GM06990 (cell line): ENCODE data around the gene MSN.

Source experiments
- DNase-seq: peaks from one replicate; pipeline ENCODE4 v3.0.0-alpha.2; 2011; ENCODE audit not compliant: insufficient read length; ENCODE audit errors: extremely low read depth
- H3K27me3 ChIP-seq: replicated peaks from 2 replicates; pipeline ENCODE4 v1.6.0; 2011; ENCODE audit warnings: low read length; ENCODE audit not compliant: control insufficient read depth, insufficient read depth
- H3K36me3 ChIP-seq: 2 replicates; pipeline ENCODE4 v1.5.1; 2011; ENCODE audit warnings: low read length; ENCODE audit not compliant: control insufficient read depth, insufficient read depth
- H3K4me3 ChIP-seq: replicated peaks from 2 replicates; pipeline ENCODE4 v1.5.1; 2011; ENCODE audit warnings: low read depth, mild to moderate bottlenecking, control low read depth, low read length
- CTCF ChIP-seq: IDR thresholded peaks from 2 replicates; pipeline ENCODE4 v1.5.1; 2011; ENCODE audit warnings: low read length, control low read depth, mild to moderate bottlenecking, inconsistent platforms; ENCODE audit not compliant: insufficient read depth, poor library complexity, severe bottlenecking

The MSN gene

DNA sequence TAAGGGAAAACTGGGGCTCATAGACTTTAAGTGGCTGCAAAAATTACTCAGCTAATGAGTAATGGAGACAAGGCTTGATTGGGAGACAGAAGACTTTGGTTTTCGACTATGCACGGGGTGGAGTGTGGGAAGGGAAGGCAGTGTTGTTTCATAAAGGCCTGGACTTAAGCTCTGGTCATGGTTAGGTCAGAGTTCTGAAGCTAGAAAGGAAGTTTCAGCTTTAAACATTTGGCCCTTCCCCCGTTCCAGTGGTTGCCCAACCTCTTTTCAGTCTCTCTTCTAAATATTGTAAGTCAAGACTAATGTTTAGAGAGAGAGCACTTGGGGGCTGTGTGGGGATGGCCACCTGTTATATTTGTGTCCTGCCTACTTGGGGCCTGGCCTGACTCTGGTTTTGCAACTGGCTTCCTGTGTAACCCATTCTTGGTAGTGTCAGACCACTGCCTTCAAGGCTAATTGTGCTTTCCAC lies 21.0 kb downstream of the MSN start:
- H3K36me3 ChIP-seq, result no peaks in the 10 kb centered on the region; the same call in 1 of the 2 replicates
- no peaks in the 10 kb centered on the region for H3K27me3 ChIP-seq
- peak; percentile 69 for DNase-seq
- no peak for TF ChIP-seq CTCF
- no peak overlapping the region for H3K4me3 ChIP-seq

DNA sequence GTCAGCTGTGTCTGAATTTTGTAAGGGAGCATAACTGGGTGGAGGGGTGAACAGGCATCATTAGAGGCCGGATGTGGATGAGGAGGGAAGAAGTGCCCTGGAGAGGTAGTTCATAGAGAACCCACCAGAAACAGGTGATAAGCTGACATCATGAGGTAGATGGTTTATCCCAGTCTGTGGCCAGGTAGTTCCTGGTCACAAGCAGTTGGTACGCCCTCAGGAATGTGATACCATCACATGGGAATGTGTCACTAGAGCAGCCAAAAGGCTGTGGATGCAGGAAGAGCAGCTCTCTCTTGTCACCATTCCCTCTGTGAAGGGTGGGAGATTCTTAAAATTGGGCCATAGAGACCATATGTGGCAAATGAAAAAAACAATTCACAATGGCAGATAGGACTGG lies 21.9 kb downstream of the MSN start:
- Histone ChIP-seq H3K4me3 (no peak overlapping the region), H3K36me3 (no peaks in the 10 kb centered on the region; the same call in 1 of the 2 replicates), H3K27me3 (no peaks in the 10 kb centered on the region)
- no peak for TF ChIP-seq CTCF
- DNase-seq, result no peak

DNA sequence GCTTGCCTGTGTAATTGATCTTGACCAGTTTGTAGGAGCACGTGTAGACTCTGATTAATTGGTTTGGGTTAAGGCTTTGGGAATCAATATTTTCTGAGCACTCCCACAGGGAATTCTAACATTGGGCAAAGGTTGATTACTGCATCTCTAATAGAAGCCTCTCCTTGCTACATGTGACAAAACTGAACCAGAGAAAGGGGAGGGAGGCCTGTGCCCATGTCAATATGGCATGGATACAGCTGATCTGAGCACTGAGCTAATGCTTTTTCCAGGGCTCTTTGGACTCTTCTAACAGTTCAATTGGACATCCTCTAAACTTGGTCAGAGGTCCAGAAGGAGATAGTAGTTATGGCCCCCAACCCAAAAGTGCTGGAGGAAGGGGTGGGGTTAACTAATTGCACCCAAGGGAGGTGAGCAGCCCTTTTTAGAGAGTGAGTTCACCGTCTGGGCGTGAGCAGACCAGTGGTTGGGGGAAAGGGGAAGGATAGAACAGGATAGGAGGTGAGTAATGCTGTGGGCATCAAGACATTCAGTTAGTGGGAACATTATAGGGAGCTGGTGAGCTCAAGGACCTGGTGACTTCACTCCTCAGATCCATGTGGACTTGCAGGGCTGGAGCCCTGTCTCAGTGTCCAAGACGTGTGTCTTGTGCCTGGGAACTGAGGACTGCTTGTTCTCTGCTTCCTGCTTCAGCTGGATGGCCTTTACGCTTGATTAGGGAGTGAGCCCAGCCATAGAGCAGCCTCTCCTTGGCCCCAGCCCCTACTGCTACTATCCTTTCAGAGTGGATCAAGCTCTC lies 22.8 kb downstream of the MSN start:
- no peak for DNase-seq
- TF ChIP-seq CTCF, result no peak
- no peaks in the 10 kb centered on the region; the same call in 1 of the 2 replicates for H3K36me3 ChIP-seq
- no peak overlapping the region for H3K4me3 ChIP-seq
- H3K27me3 ChIP-seq, result no peaks in the 10 kb centered on the region

- Histone ChIP-seq H3K27me3 (no peaks in the 10 kb centered on the region), H3K4me3 (no peak overlapping the region), H3K36me3 (no peaks in the 10 kb centered on the region; the same call in 1 of the 2 replicates)
- no peak for DNase-seq
- TF ChIP-seq CTCF, result no peak
These were observed 28.5 kb downstream of the MSN start for GRCh38 chrX:65695849-65696449.

GRCh38 chrX:65696613-65697012 lies 29.2 kb downstream of the MSN start:
- DNase-seq, result no peak
- Histone ChIP-seq H3K27me3 (no peaks in the 10 kb centered on the region), H3K36me3 (no peaks in the 10 kb centered on the region; the same call in 1 of the 2 replicates), H3K4me3 (no peak overlapping the region)
- TF ChIP-seq CTCF, result no peak
